ENCODE results near the gene NME1.
"Not testable (repeated sequence)": the region's sequence is repeated elsewhere in the genome, so short reads cannot be mapped to it uniquely, and the experiment has no call there.

GRCh38 chr17:51122473-51123115 is 30.8 kb upstream of the NME1 start:
- TF ChIP-seq EP300 (IDR thresholded peaks at IDR 0.05; ENCODE audit: low read depth); CTCF (IDR thresholded peaks at IDR 0.05): not testable (repeated sequence)

All from transverse colon (tissue), 3 donors.